Measurements from ENCODE around the gene TNFSF13. TPM values are rescaled to one million over a fixed set of nuclear protein-coding genes. Genes with fewer than 3 reads are reported as not detected.
A peak's percentile ranks its signal among the peaks of the same experiment; 100 is the strongest.

The TNFSF13 gene
- polyA plus RNA-seq, 1 donor (not counting 4 experiments of a cell fraction or from before 2014, with no cell fraction given): 3.9 TPM

DNA sequence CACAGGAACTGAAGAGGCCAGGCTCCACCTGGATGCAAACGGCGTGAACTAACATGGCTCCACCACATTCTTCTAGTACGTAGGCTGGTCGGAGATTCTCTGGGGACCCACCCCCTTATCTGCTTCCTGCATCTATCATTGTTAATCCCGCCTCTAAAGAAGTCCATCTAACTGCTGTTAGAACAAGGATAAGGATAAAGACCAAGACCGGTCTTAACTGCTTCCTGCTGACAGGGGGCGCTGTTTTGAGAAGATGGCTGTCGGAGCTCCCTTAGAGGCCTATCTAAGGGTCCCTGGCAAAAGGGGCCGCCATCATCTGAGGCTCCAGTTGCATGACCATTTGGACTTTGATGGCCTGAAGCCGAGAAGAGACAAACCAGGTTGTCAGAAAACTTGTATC, 35.5 kb upstream of the TNFSF13 start:
- Histone ChIP-seq H3K36me3 (ENCODE audit: control insufficient read depth in 2 of 2, extremely low read depth in 1 of 2, insufficient read depth in 2 of 2, low read length in 2 of 2) (no peaks in the 10 kb centered on the region), H3K9me3 (ENCODE audit: control insufficient read depth, low read depth, low read length) (no peaks in the 10 kb centered on the region), H3K79me2 (ENCODE audit: control insufficient read depth, insufficient read depth, low read length) (no peaks in the 10 kb centered on the region), H3K4me1 (ENCODE audit: control insufficient read depth, extremely low read depth, insufficient read depth, low read length) (peaks cover 4% of the 10 kb centered on the region), H3K4me3 (ENCODE audit: control insufficient read depth in 2 of 3, extremely low read depth in 1 of 3, insufficient read depth in 2 of 3, low read depth in 1 of 3, low read length in 3 of 3) (no peak overlapping the region), H3K27me3 (ENCODE audit: control insufficient read depth, extremely low read depth, insufficient read depth, low read length) (no peaks in the 10 kb centered on the region), H2AFZ (ENCODE audit: control insufficient read depth, low read length) (no peak overlapping the region), H4K20me1 (ENCODE audit: control insufficient read depth, extremely low read depth, insufficient read depth, low read length) (no peaks in the 10 kb centered on the region), H3K27ac (ENCODE audit: control insufficient read depth, insufficient read depth, low read length) (no peak overlapping the region), H3K4me2 (ENCODE audit: control insufficient read depth, extremely low read depth, insufficient read depth, low read depth, low read length) (no peak overlapping the region), H3K9me1 (ENCODE audit: control insufficient read depth, extremely low read depth, insufficient read depth, low read length) (no peaks in the 10 kb centered on the region), H3K9ac (ENCODE audit: control insufficient read depth, extremely low read depth, insufficient read depth, low read length) (no peak overlapping the region)
- TF ChIP-seq EZH2 (IDR thresholded peaks at IDR 0.05; ENCODE audit: low read length): no peak
- TF ChIP-seq, protein P1, sequence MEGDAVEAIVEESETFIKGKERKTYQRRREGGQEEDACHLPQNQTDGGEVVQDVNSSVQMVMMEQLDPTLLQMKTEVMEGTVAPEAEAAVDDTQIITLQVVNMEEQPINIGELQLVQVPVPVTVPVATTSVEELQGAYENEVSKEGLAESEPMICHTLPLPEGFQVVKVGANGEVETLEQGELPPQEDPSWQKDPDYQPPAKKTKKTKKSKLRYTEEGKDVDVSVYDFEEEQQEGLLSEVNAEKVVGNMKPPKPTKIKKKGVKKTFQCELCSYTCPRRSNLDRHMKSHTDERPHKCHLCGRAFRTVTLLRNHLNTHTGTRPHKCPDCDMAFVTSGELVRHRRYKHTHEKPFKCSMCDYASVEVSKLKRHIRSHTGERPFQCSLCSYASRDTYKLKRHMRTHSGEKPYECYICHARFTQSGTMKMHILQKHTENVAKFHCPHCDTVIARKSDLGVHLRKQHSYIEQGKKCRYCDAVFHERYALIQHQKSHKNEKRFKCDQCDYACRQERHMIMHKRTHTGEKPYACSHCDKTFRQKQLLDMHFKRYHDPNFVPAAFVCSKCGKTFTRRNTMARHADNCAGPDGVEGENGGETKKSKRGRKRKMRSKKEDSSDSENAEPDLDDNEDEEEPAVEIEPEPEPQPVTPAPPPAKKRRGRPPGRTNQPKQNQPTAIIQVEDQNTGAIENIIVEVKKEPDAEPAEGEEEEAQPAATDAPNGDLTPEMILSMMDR (optimal IDR thresholded peaks at IDR 0.05 in 1 of 3, IDR thresholded peaks at IDR 0.05 in 1 of 3, conservative IDR thresholded peaks at IDR 0.05 in 1 of 3; ENCODE audit: extremely low read depth in 1 of 3, insufficient read depth in 2 of 3, low read length in 3 of 3): peak; percentile 27 to 48 (median 38)
- DNase-seq (ENCODE audit: low read depth, low spot score) (no peak), FAIRE-seq (no peak)
- dilution Hi-C loops (cut with MboI; ENCODE audit: extremely low pct_ligation_motif_present, low sequenced_read_pairs): no loop called here

- Histone ChIP-seq H3K4me2 (ENCODE audit: control insufficient read depth, extremely low read depth, insufficient read depth, low read depth, low read length) (no peak overlapping the region), H3K79me2 (ENCODE audit: control insufficient read depth, insufficient read depth, low read length) (no peaks in the 10 kb centered on the region), H3K27me3 (ENCODE audit: control insufficient read depth, extremely low read depth, insufficient read depth, low read length) (no peaks in the 10 kb centered on the region), H3K9me3 (ENCODE audit: control insufficient read depth, low read depth, low read length) (peaks cover 3% of the 10 kb centered on the region), H3K4me1 (ENCODE audit: control insufficient read depth, extremely low read depth, insufficient read depth, low read length) (no peaks in the 10 kb centered on the region), H4K20me1 (ENCODE audit: control insufficient read depth, extremely low read depth, insufficient read depth, low read length) (no peaks in the 10 kb centered on the region), H3K9me1 (ENCODE audit: control insufficient read depth, extremely low read depth, insufficient read depth, low read length) (no peaks in the 10 kb centered on the region), H3K4me3 (ENCODE audit: control insufficient read depth in 2 of 3, extremely low read depth in 1 of 3, insufficient read depth in 2 of 3, low read depth in 1 of 3, low read length in 3 of 3) (no peak overlapping the region), H2AFZ (ENCODE audit: control insufficient read depth, low read length) (no peak overlapping the region), H3K9ac (ENCODE audit: control insufficient read depth, extremely low read depth, insufficient read depth, low read length) (no peak overlapping the region), H3K27ac (ENCODE audit: control insufficient read depth, insufficient read depth, low read length) (no peak overlapping the region), H3K36me3 (ENCODE audit: control insufficient read depth in 2 of 2, extremely low read depth in 1 of 2, insufficient read depth in 2 of 2, low read length in 2 of 2) (no peaks in the 10 kb centered on the region)
- TF ChIP-seq, protein P1 (optimal IDR thresholded peaks at IDR 0.05 in 1 of 3, IDR thresholded peaks at IDR 0.05 in 1 of 3, conservative IDR thresholded peaks at IDR 0.05 in 1 of 3; ENCODE audit: extremely low read depth in 1 of 3, insufficient read depth in 2 of 3, low read length in 3 of 3): no peak
- no peak for TF ChIP-seq EZH2 (IDR thresholded peaks at IDR 0.05; ENCODE audit: low read length)
- dilution Hi-C loops (cut with MboI; ENCODE audit: extremely low pct_ligation_motif_present, low sequenced_read_pairs): no loop called here
- no peak for DNase-seq (ENCODE audit: low read depth, low spot score)
- no peak for FAIRE-seq
Measured at GRCh38 chr17:7528842-7529241, 29.7 kb upstream of the TNFSF13 start.
